GM12878 (cell line): ENCODE data around the gene ZDHHC19. TPM values are rescaled to one million over a fixed set of nuclear protein-coding genes. Genes with fewer than 3 reads are reported as not detected.

Experiments
- ATAC-seq: fragments of 200-7000 bp; cut with Tn5 transposase; 3 replicates; pipeline ENCODE4 v1.9.1; 2020; ENCODE audit warnings: mild to moderate bottlenecking, moderate library complexity
- BruUV-seq: library from RNA; stranded (reverse); fragments of 400-500 nt; replicated peaks from 2 replicates; lab custom pipeline; 2021; lab: Mats Ljungman, UMichigan
- CTCF ChIA-PET: fragments of 300-600 bp; sonication (Branson Sonifier 250); formaldehyde crosslinking; extraction: SDS; loops from one replicate; lab custom pipeline; 2021; ENCODE audit warnings: inconsistent platforms; lab: Yijun Ruan, JAX
- POLR2A ChIA-PET: fragments of 350-600 bp; formaldehyde crosslinking; extraction: SDS; loops from one replicate; lab custom pipeline; 2021; ENCODE audit warnings: inconsistent platforms; lab: Charles Lee
- RAD21 ChIA-PET: fragments of 300-600 bp; sonication (Branson Sonifier 250); formaldehyde crosslinking; loops from one replicate; lab custom pipeline; 2023; ENCODE audit warnings: antibody characterized with exemption; ENCODE audit not compliant: unreplicated experiment; lab: Charles Lee
- SMC1A ChIA-PET: fragments of 300-600 bp; sonication (Branson Sonifier 250); formaldehyde crosslinking; loops from one replicate; lab custom pipeline; 2023; ENCODE audit not compliant: unreplicated experiment, uncharacterized antibody; lab: Charles Lee
- DNase-seq: peaks from one replicate; pipeline ENCODE4 v3.0.0-alpha.2; 2011; ENCODE audit warnings: low read depth, low spot score
- FAIRE-seq: peaks from 3 replicates; lab custom pipeline; 2011; peaks lifted over from hg19 to GRCh38; lab: Jason Lieb, UNC
- H2AFZ ChIP-seq: 2 replicates; pipeline ENCODE4 v1.6.0; 2011; ENCODE audit warnings: low read depth, low read length, control low read depth; ENCODE audit not compliant: control insufficient read depth
- H3K27ac ChIP-seq: 2 replicates; pipeline ENCODE4 v1.5.1; 2011; ENCODE audit warnings: control low read depth; ENCODE audit not compliant: control insufficient read depth, insufficient read depth
- H3K27me3 ChIP-seq, 2 experiments: replicated peaks in 1 of 2; 2 replicates each; pipeline versions ENCODE4 v1.6.0 to v1.6.1; 2011; ENCODE audit warnings: low read length in 1 of 2; ENCODE audit not compliant: control insufficient read depth in 2 of 2, insufficient read depth in 2 of 2
- H3K36me3 ChIP-seq, 2 experiments: 2 replicates each; pipeline ENCODE4 v1.5.1; 2011; ENCODE audit warnings: low read length in 1 of 2; ENCODE audit not compliant: control insufficient read depth in 2 of 2, insufficient read depth in 2 of 2
- H3K4me1 ChIP-seq: 2 replicates; pipeline ENCODE4 v1.6.1; 2011; ENCODE audit warnings: mild to moderate bottlenecking, low read length, moderate library complexity, mixed read lengths; ENCODE audit not compliant: control insufficient read depth, insufficient read depth
- H3K4me2 ChIP-seq: 2 replicates; pipeline ENCODE4 v1.6.0; 2011; ENCODE audit warnings: control low read depth; ENCODE audit not compliant: control insufficient read depth, insufficient read depth
- H3K4me3 ChIP-seq: fragments of 200-600 bp; sonication (generic); 2 replicates; pipeline ENCODE4 v1.5.1; 2016
- H3K79me2 ChIP-seq: 2 replicates; pipeline ENCODE4 v1.6.0; 2011; ENCODE audit warnings: low read length; ENCODE audit not compliant: control insufficient read depth, insufficient read depth
- H3K9ac ChIP-seq: 2 replicates; pipeline ENCODE4 v1.8.0; 2011; ENCODE audit warnings: low read length, control low read depth, mixed read lengths; ENCODE audit not compliant: control insufficient read depth, insufficient read depth
- H3K9me3 ChIP-seq: replicated peaks from 3 replicates; pipeline ENCODE4 v1.5.1; 2011; ENCODE audit warnings: mild to moderate bottlenecking, low read length; ENCODE audit not compliant: control insufficient read depth, insufficient read depth
- H4K20me1 ChIP-seq: 2 replicates; pipeline ENCODE4 v1.6.0; 2011; ENCODE audit not compliant: control insufficient read depth, insufficient read depth
- KAT2A ChIP-seq: conservative IDR thresholded peaks from 2 replicates; pipeline ENCODE4 v1.6.1; 2011; ENCODE audit warnings: low read depth, low read length; ENCODE audit not compliant: control insufficient read depth
- LARP7 ChIP-seq: fragments of 450-650 bp; IDR thresholded peaks from 2 replicates; pipeline ENCODE4 v1.6.1; 2017; ENCODE audit warnings: mild to moderate bottlenecking
- NFIC ChIP-seq: IDR thresholded peaks from 2 replicates; pipeline ENCODE4 v1.6.1; 2012; ENCODE audit warnings: low read depth, mild to moderate bottlenecking, inconsistent platforms, low read length, moderate library complexity
- RAD21 ChIP-seq: IDR thresholded peaks from 2 replicates; pipeline ENCODE4 v1.6.1; 2011; ENCODE audit warnings: mild to moderate bottlenecking, low read depth, low read length, moderate library complexity; ENCODE audit not compliant: insufficient read depth
- SRF ChIP-seq, 2 experiments: IDR thresholded peaks; 2 replicates each; pipeline ENCODE4 v1.6.1; 2011; ENCODE audit warnings: low read depth in 2 of 2, low read length in 2 of 2, mild to moderate bottlenecking in 1 of 2, moderate library complexity in 1 of 2
- WGBS: methylation state at CpG from one replicate; pipeline ENCODE4 v1.1.6; 2016; ENCODE audit warnings: low lambda C conversion rate; ENCODE audit not compliant: insufficient replicate concordance, insufficient coverage; ENCODE audit errors: missing lambda C conversion rate; 5-methylcytosine and 5-hydroxymethylcytosine counted together
- in situ Hi-C: fragments of 300-500 bp; cut with MboI; formaldehyde crosslinking; loops from 9 replicates; pipeline ENCODE4 v1.14.3; 2018; ENCODE audit warnings: mixed read lengths
- intact Hi-C: fragments of 100-400 bp; cut with micrococcal nuclease; formaldehyde crosslinking; loops from one replicate; pipeline ENCODE4 v1.14.2; 2022; ENCODE audit not compliant: unreplicated experiment
- polyA plus RNA-seq, 11 experiments: library from polyadenylated mRNA; depleted of rRNA in 4 of 11; unstranded in 6 of 11; stranded (reverse) in 5 of 11; fragments of >200 nt; fragmentation: Nextera tagmentation in 4 of 11; fragmentation: Illumina TruSeq in 1 of 11; extraction: Ambion mirVana in 4 of 11; extraction: Trizol in 1 of 11; gene quantifications; 1 replicate in 1 of 11; 2 replicates in 10 of 11; pipeline versions ENCODE4 v1.2.1 to v1.2.3, GENCODE V29; 2011 to 2016; ENCODE audit warnings: inconsistent platforms in 2 of 11, missing spikeins in 2 of 11, low read depth in 1 of 11
- total RNA-seq, 4 experiments: library from RNA; depleted of rRNA in 3 of 4; stranded (reverse); fragments of >200 nt in 3 of 4; fragmentation: Illumina TruSeq in 1 of 4; extraction: Trizol in 1 of 4; gene quantifications; 2 replicates each; pipeline versions ENCODE4 v1.2.1 to v1.2.3, GENCODE V29; 2013 to 2021
- TF ChIP-seq, protein P1 (sequence below): fragments of 450-650 bp; IDR thresholded peaks from 2 replicates; pipeline ENCODE4 v1.6.1; 2018; ENCODE audit warnings: borderline replicate concordance, mild to moderate bottlenecking; ENCODE audit not compliant: partially characterized antibody
- TF ChIP-seq, protein P2 (sequence below): fragments of 450-650 bp; formaldehyde crosslinking; IDR thresholded peaks from 2 replicates; pipeline ENCODE4 v1.4.0; 2020; ENCODE audit warnings: mild to moderate bottlenecking, moderate library complexity
- TF ChIP-seq, protein P3 (sequence below): IDR thresholded peaks from 2 replicates; pipeline ENCODE4 v1.6.1; 2011; ENCODE audit warnings: borderline replicate concordance, low read depth, mild to moderate bottlenecking, moderate library complexity, mixed read lengths, low read length; ENCODE audit not compliant: insufficient read depth; ENCODE audit errors: extremely low read length
- TF ChIP-seq, protein P4 (sequence below): IDR thresholded peaks from 2 replicates; pipeline ENCODE4 v1.6.1; 2011; ENCODE audit warnings: borderline replicate concordance, low read depth, mild to moderate bottlenecking, moderate library complexity, low read length; ENCODE audit not compliant: insufficient read depth, poor library complexity, severe bottlenecking

ZDHHC19 gene
- total and polyA plus RNA-seq, 10 of the 15 experiments (the other 5 are each of a cell fraction or from before 2014, with no cell fraction given) = 0.26 TPM; not detected in 9

DNA sequence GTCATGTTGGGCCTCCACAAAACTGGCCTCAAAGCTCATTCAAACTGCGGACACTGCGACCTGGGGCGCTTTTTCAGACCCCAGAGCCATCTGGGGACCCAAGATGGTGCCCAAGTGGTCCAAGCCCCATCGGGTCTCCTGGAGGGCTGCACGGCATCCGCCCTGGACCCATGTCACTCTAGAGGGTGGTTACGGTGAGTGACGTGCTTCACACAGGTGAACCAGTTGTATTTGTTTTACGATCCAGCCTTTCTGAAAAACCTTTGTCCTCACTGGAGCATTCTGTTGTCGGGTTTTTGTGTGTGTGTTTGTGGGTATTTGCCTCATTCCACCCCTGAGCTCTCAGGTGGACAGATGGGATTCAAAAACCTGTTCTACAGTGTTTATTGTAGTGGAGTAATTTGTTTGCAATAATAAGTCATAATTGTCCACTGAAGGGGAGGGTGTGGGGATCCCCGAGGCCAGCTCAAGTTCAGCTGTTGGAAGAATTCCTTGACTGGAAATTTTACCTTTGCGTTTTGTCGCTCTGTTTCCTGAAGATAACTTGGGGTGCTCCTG, 7.0 kb upstream of the ZDHHC19 start:
- ChIA-PET CTCF (interaction anchor here (1.9 kb wide), 1 partner anchor 144 kb away, joined by 5 read pairs; no protein-coding TSS in a partner anchor), RAD21 (interaction anchor here (2.0 kb wide), 1 partner anchor 145 kb away, joined by 6 read pairs; no protein-coding TSS in a partner anchor), POLR2A (interaction anchor here (0.6 to 1.0 kb wide), 2 partner anchors 17 to 171 kb away, joined by 3 read pairs; no protein-coding TSS in a partner anchor), SMC1A (interaction anchor here (1.0 to 2.8 kb wide), 4 partner anchors 12 to 22 kb away, joined by 3 to 9 read pairs (median 5); no protein-coding TSS in a partner anchor)
- peak overlapping the region; percentile 96; the same call in 1 of the 2 replicates for H3K4me2 ChIP-seq
- ATAC-seq (no peak), FAIRE-seq (no peak), DNase-seq (no peak)
- no peaks in the 10 kb centered on the region for H4K20me1 ChIP-seq
- intact Hi-C loops = no loop called here
- H3K4me1 ChIP-seq = peaks cover 10% of the 10 kb centered on the region
- 81% methylated on average over 13 of the region's 13 CpGs for WGBS
- no peaks in the 10 kb centered on the region for H3K27me3 ChIP-seq
- no peak overlapping the region for H3K4me3 ChIP-seq
- H3K79me2 ChIP-seq = no peaks in the 10 kb centered on the region
- H3K9me3 ChIP-seq = no peaks in the 10 kb centered on the region
- H3K9ac ChIP-seq = no peak overlapping the region
- no peak overlapping the region for H3K27ac ChIP-seq
- in situ Hi-C loops = no loop called here
- no peak overlapping the region for H2AFZ ChIP-seq
- no peaks in the 10 kb centered on the region for H3K36me3 ChIP-seq
- no TSS peak for BruUV-seq
- TF ChIP-seq, protein P1, sequence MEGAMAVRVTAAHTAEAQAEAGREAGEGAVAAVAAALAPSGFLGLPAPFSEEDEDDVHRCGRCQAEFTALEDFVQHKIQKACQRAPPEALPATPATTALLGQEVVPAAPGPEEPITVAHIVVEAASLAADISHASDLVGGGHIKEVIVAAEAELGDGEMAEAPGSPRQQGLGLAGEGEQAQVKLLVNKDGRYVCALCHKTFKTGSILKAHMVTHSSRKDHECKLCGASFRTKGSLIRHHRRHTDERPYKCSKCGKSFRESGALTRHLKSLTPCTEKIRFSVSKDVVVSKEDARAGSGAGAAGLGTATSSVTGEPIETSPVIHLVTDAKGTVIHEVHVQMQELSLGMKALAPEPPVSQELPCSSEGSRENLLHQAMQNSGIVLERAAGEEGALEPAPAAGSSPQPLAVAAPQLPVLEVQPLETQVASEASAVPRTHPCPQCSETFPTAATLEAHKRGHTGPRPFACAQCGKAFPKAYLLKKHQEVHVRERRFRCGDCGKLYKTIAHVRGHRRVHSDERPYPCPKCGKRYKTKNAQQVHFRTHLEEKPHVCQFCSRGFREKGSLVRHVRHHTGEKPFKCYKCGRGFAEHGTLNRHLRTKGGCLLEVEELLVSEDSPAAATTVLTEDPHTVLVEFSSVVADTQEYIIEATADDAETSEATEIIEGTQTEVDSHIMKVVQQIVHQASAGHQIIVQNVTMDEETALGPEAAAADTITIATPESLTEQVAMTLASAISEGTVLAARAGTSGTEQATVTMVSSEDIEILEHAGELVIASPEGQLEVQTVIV = no peak
- TF ChIP-seq, protein P2, sequence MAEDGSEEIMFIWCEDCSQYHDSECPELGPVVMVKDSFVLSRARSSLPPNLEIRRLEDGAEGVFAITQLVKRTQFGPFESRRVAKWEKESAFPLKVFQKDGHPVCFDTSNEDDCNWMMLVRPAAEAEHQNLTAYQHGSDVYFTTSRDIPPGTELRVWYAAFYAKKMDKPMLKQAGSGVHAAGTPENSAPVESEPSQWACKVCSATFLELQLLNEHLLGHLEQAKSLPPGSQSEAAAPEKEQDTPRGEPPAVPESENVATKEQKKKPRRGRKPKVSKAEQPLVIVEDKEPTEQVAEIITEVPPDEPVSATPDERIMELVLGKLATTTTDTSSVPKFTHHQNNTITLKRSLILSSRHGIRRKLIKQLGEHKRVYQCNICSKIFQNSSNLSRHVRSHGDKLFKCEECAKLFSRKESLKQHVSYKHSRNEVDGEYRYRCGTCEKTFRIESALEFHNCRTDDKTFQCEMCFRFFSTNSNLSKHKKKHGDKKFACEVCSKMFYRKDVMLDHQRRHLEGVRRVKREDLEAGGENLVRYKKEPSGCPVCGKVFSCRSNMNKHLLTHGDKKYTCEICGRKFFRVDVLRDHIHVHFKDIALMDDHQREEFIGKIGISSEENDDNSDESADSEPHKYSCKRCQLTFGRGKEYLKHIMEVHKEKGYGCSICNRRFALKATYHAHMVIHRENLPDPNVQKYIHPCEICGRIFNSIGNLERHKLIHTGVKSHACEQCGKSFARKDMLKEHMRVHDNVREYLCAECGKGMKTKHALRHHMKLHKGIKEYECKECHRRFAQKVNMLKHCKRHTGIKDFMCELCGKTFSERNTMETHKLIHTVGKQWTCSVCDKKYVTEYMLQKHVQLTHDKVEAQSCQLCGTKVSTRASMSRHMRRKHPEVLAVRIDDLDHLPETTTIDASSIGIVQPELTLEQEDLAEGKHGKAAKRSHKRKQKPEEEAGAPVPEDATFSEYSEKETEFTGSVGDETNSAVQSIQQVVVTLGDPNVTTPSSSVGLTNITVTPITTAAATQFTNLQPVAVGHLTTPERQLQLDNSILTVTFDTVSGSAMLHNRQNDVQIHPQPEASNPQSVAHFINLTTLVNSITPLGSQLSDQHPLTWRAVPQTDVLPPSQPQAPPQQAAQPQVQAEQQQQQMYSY (CRISPR knock-in tag) = no peak
- TF ChIP-seq RAD21 (no peak), SRF (IDR thresholded peaks at IDR 0.05; ENCODE audit: low read depth in 2 of 2, low read length in 2 of 2) (no peak), LARP7 (no peak), NFIC (no peak), KAT2A (no peak)
- TF ChIP-seq, protein P3, sequence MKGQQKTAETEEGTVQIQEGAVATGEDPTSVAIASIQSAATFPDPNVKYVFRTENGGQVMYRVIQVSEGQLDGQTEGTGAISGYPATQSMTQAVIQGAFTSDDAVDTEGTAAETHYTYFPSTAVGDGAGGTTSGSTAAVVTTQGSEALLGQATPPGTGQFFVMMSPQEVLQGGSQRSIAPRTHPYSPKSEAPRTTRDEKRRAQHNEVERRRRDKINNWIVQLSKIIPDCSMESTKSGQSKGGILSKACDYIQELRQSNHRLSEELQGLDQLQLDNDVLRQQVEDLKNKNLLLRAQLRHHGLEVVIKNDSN = no peak
- TF ChIP-seq, protein P4, sequence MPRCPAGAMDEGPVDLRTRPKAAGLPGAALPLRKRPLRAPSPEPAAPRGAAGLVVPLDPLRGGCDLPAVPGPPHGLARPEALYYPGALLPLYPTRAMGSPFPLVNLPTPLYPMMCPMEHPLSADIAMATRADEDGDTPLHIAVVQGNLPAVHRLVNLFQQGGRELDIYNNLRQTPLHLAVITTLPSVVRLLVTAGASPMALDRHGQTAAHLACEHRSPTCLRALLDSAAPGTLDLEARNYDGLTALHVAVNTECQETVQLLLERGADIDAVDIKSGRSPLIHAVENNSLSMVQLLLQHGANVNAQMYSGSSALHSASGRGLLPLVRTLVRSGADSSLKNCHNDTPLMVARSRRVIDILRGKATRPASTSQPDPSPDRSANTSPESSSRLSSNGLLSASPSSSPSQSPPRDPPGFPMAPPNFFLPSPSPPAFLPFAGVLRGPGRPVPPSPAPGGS = no peak
